SK-N-SH (cell line): Measurements from ENCODE around the gene MLYCD.

Experiments
- ELF1 ChIP-seq: IDR thresholded peaks from 2 replicates; pipeline ENCODE4 v1.4.0; 2012
- IRF3 ChIP-seq: fragments of 150-350 bp; IDR thresholded peaks from 2 replicates; pipeline ENCODE4 v1.6.1; 2016; ENCODE audit warnings: mild to moderate bottlenecking, low read depth, low read length
- MEF2A ChIP-seq: IDR thresholded peaks from 2 replicates; pipeline ENCODE4 v1.4.0; 2012; ENCODE audit warnings: low read depth, borderline replicate concordance
- POLR2AphosphoS5 ChIP-seq: IDR thresholded peaks from 2 replicates; pipeline ENCODE4 v1.6.1; 2012; ENCODE audit warnings: low read depth, low read length
- RFX5 ChIP-seq: IDR thresholded peaks from 2 replicates; pipeline ENCODE4 v1.6.1; 2012; ENCODE audit warnings: mild to moderate bottlenecking, improper control_type of control experiment, low read length
- TAF1 ChIP-seq: IDR thresholded peaks from 2 replicates; pipeline ENCODE4 v1.6.1; 2012; ENCODE audit warnings: low read depth, mild to moderate bottlenecking, low read length, moderate library complexity, borderline replicate concordance
- YY1 ChIP-seq: IDR thresholded peaks from 2 replicates; pipeline ENCODE4 v1.4.0; 2012; ENCODE audit warnings: low read depth, mild to moderate bottlenecking
- TF ChIP-seq, protein P1 (sequence below): fragments of 200-600 bp; sonication (generic); IDR thresholded peaks from 2 replicates; pipeline ENCODE4 v1.6.1; 2017; ENCODE audit warnings: antibody characterized with exemption, mild to moderate bottlenecking, moderate library complexity
- TF ChIP-seq, protein P2 (sequence below): IDR thresholded peaks from 2 replicates; pipeline ENCODE4 v1.6.1; 2012; ENCODE audit warnings: mild to moderate bottlenecking, low read depth, low read length, moderate library complexity
- TF ChIP-seq, protein P3 (sequence below): IDR thresholded peaks from 2 replicates; pipeline ENCODE4 v1.4.0; 2012; ENCODE audit warnings: low read depth

DNA sequence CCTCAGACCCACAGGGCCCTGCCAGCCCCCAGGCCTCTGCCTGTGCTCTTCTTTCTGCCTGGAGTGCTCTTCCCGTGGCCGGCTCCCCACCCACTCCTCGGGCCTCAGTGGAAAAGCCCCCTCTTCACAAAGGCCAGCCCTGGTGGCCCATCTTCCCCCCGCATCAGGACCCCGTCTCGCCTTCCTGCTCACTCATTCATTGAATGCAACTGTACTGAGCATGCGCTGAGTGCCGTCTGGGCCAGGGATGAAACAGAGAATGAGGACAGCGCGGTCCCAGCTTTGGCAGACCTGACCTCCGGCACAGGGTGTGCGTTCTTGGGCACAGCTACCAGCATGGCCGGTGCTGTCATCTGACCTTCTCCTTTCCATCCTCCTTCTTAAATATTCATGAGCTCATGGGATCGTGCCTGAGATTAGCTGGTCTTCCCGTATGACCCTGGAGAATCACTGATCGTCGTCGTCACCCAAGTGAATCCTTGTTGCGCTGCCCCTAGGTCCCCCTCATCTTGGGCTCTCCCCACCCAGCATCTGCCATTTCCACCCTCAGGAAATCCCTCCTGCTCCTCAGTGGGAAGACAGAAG, 37.8 kb downstream of the MLYCD start:
- TF ChIP-seq, protein P1, sequence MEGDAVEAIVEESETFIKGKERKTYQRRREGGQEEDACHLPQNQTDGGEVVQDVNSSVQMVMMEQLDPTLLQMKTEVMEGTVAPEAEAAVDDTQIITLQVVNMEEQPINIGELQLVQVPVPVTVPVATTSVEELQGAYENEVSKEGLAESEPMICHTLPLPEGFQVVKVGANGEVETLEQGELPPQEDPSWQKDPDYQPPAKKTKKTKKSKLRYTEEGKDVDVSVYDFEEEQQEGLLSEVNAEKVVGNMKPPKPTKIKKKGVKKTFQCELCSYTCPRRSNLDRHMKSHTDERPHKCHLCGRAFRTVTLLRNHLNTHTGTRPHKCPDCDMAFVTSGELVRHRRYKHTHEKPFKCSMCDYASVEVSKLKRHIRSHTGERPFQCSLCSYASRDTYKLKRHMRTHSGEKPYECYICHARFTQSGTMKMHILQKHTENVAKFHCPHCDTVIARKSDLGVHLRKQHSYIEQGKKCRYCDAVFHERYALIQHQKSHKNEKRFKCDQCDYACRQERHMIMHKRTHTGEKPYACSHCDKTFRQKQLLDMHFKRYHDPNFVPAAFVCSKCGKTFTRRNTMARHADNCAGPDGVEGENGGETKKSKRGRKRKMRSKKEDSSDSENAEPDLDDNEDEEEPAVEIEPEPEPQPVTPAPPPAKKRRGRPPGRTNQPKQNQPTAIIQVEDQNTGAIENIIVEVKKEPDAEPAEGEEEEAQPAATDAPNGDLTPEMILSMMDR = no peak
- TF ChIP-seq, protein P2, sequence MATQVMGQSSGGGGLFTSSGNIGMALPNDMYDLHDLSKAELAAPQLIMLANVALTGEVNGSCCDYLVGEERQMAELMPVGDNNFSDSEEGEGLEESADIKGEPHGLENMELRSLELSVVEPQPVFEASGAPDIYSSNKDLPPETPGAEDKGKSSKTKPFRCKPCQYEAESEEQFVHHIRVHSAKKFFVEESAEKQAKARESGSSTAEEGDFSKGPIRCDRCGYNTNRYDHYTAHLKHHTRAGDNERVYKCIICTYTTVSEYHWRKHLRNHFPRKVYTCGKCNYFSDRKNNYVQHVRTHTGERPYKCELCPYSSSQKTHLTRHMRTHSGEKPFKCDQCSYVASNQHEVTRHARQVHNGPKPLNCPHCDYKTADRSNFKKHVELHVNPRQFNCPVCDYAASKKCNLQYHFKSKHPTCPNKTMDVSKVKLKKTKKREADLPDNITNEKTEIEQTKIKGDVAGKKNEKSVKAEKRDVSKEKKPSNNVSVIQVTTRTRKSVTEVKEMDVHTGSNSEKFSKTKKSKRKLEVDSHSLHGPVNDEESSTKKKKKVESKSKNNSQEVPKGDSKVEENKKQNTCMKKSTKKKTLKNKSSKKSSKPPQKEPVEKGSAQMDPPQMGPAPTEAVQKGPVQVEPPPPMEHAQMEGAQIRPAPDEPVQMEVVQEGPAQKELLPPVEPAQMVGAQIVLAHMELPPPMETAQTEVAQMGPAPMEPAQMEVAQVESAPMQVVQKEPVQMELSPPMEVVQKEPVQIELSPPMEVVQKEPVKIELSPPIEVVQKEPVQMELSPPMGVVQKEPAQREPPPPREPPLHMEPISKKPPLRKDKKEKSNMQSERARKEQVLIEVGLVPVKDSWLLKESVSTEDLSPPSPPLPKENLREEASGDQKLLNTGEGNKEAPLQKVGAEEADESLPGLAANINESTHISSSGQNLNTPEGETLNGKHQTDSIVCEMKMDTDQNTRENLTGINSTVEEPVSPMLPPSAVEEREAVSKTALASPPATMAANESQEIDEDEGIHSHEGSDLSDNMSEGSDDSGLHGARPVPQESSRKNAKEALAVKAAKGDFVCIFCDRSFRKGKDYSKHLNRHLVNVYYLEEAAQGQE = no peak
- no peak for TF ChIP-seq RFX5
- TF ChIP-seq YY1 = no peak
- TF ChIP-seq, protein P3, sequence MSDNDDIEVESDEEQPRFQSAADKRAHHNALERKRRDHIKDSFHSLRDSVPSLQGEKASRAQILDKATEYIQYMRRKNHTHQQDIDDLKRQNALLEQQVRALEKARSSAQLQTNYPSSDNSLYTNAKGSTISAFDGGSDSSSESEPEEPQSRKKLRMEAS = no peak
- TF ChIP-seq IRF3 = no peak
- no peak for TF ChIP-seq TAF1
- TF ChIP-seq MEF2A = no peak
- no peak for TF ChIP-seq ELF1
- TF ChIP-seq POLR2AphosphoS5 = no peak
